Limb (tissue), 2 donors: ENCODE results near the gene CCDC198.

Experiments used
- DNase-seq, 2 donors: peaks; one replicate each; pipeline ENCODE4 v3.0.0-alpha.2; 2016; ENCODE audit errors: extremely low spot score in 2 of 2

Gene CCDC198

GRCh38 chr14:57464008-57464730 is 29.5 kb downstream of the CCDC198 start:
- DNase-seq: no peak

DNA sequence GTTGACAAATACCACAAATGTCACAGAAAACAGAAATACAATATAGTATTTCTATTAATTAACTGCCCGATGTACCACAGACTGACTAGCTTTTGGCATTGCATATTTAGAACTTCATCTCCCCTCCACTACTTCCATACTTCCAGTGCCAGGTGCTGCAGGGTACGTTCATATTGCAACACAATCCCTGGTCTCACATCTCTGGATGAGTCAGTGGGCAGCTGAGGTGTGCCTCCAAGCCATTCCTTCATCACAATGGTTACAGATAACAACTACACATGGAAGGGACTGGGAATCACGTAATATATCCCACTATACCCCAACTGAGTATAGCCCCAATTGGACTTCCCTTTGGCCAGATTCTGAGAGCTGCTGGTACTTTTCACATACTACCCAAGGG is 31.1 kb downstream of the CCDC198 start:
- DNase-seq: no peak

- DNase-seq: no peak
These were observed 31.8 kb downstream of the CCDC198 start for GRCh38 chr14:57461777-57462320.

GRCh38 chr14:57435923-57436322 is 57.7 kb downstream of the CCDC198 start:
- DNase-seq: no peak

GRCh38 chr14:57420986-57421385 is 72.7 kb downstream of the CCDC198 start:
- DNase-seq: no peak

DNA sequence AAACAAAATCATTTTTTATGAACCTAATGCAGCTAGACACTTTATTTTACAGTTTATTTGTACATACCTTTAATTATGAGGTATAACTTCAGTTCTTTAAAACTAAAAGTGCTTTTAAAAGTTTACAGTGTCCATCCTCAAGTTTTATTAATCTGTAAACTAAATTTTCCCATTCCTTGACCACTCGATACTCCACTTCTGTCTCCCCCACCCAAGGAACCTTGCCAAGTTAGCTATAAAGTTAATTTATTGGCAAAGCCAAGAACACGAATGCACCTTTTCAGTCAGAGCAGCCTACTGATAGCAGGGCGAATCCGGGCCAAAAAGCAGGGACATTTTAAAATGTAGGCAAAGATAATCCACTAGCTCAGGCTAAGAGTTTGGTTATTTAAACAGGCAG is 73.6 kb downstream of the CCDC198 start:
- no peak for DNase-seq
